WTC11 (cell line): ENCODE data around the gene GPR152. TPM values are rescaled to one million over a fixed set of nuclear protein-coding genes. Genes with fewer than 3 reads are reported as not detected.

Experiments
- ATAC-seq: fragments of 200-7000 bp; cut with Tn5 transposase; 2 replicates; pipeline ENCODE4 v1.10.0; 2021; ENCODE audit warnings: mild to moderate bottlenecking, moderate library complexity
- CTCF ChIA-PET: fragments of 300-600 bp; sonication (Branson Sonifier 250); formaldehyde crosslinking; loops from one replicate; lab custom pipeline; 2021; ENCODE audit warnings: antibody characterized with exemption; lab: Charles Lee
- POLR2A ChIA-PET: fragments of 350-600 bp; sonication (Branson Sonifier 250); formaldehyde crosslinking; loops from one replicate; lab custom pipeline; 2021; ENCODE audit warnings: antibody characterized with exemption; lab: Charles Lee
- DNase-seq: peaks from one replicate; pipeline ENCODE4 v3.0.0; 2021; ENCODE audit warnings: low spot score
- H3K27ac Mint-ChIP-seq: 2 replicates; pipeline ENCODE4 v1.8.0; 2021; ENCODE audit warnings: mixed read lengths
- H3K27me3 Mint-ChIP-seq: 2 replicates; pipeline ENCODE4 v1.8.0; 2021; ENCODE audit warnings: low read depth, mild to moderate bottlenecking, moderate library complexity, mixed read lengths
- H3K36me3 Mint-ChIP-seq: 2 replicates; pipeline ENCODE4 v1.8.0; 2021; ENCODE audit warnings: mixed read lengths
- H3K4me1 Mint-ChIP-seq: 2 replicates; pipeline ENCODE4 v1.8.0; 2022; ENCODE audit warnings: mixed read lengths
- H3K4me3 Mint-ChIP-seq: 2 replicates; pipeline ENCODE4 v1.8.0; 2021; ENCODE audit warnings: mild to moderate bottlenecking, moderate library complexity, mixed read lengths
- H3K9me3 Mint-ChIP-seq: 2 replicates; pipeline ENCODE4 v1.8.0; 2021; ENCODE audit warnings: mixed read lengths
- ATF6 ChIP-seq: sonication (generic); formaldehyde crosslinking; IDR thresholded peaks from 2 replicates; pipeline ENCODE4 v1.8.1; 2023; ENCODE audit warnings: mild to moderate bottlenecking, missing genetic modification reagents
- CTCF ChIP-seq: fragments of 200-600 bp; IDR thresholded peaks from 2 replicates; pipeline ENCODE4 v1.8.0; 2022; ENCODE audit warnings: antibody characterized with exemption
- GABPB1 ChIP-seq: sonication (generic); formaldehyde crosslinking; IDR thresholded peaks from 2 replicates; pipeline ENCODE4 v1.8.1; 2023; ENCODE audit warnings: mild to moderate bottlenecking, missing genetic modification reagents
- PRRX2 ChIP-seq: fragments of 250-450 bp; sonication (Bioruptor Pico); IDR thresholded peaks from 2 replicates; pipeline ENCODE4 v1.8.0; 2021; ENCODE audit warnings: mild to moderate bottlenecking
- RELA ChIP-seq: sonication (generic); formaldehyde crosslinking; IDR thresholded peaks from 2 replicates; pipeline ENCODE4 v1.8.1; 2022; ENCODE audit warnings: missing genetic modification reagents, mild to moderate bottlenecking, borderline replicate concordance
- TEAD4 ChIP-seq: sonication (generic); formaldehyde crosslinking; IDR thresholded peaks from 2 replicates; pipeline ENCODE4 v1.8.0; 2022; ENCODE audit warnings: mild to moderate bottlenecking, missing genetic modification reagents
- USF1 ChIP-seq: sonication (generic); formaldehyde crosslinking; IDR thresholded peaks from 2 replicates; pipeline ENCODE4 v1.8.0; 2022; ENCODE audit warnings: mild to moderate bottlenecking, missing genetic modification reagents
- ZNF121 ChIP-seq: sonication (generic); formaldehyde crosslinking; IDR thresholded peaks from 2 replicates; pipeline ENCODE4 v1.8.0; 2023; ENCODE audit warnings: missing genetic modification reagents
- ZNF423 ChIP-seq: fragments of 250-450 bp; sonication (Bioruptor Pico); IDR thresholded peaks from 2 replicates; pipeline ENCODE4 v2.1.2; 2022; ENCODE audit warnings: mild to moderate bottlenecking, moderate library complexity
- total RNA-seq: library from RNA; stranded (reverse); gene quantifications from 3 replicates; pipeline ENCODE4 v1.2.3, GENCODE V29; 2021
- TF ChIP-seq, protein P1 (sequence below): fragments of 250-450 bp; sonication (Bioruptor Pico); IDR thresholded peaks from 2 replicates; pipeline ENCODE4 v2.1.2; 2022; ENCODE audit warnings: mild to moderate bottlenecking, moderate library complexity
- TF ChIP-seq, protein P2 (sequence below): sonication (generic); formaldehyde crosslinking; IDR thresholded peaks from 2 replicates; pipeline ENCODE4 v1.8.1; 2022; ENCODE audit warnings: low read depth, mild to moderate bottlenecking, moderate library complexity, missing genetic modification reagents, borderline replicate concordance
- TF ChIP-seq, protein P3 (sequence below): sonication (generic); formaldehyde crosslinking; IDR thresholded peaks from 2 replicates; pipeline ENCODE4 v1.8.1; 2023; ENCODE audit warnings: mild to moderate bottlenecking, moderate library complexity, missing genetic modification reagents
- TF ChIP-seq, protein P4 (sequence below): sonication (generic); formaldehyde crosslinking; IDR thresholded peaks from 2 replicates; pipeline ENCODE4 v1.8.0; 2022; ENCODE audit warnings: mild to moderate bottlenecking, missing genetic modification reagents
- TF ChIP-seq, protein P5 (sequence below): sonication (generic); formaldehyde crosslinking; IDR thresholded peaks from 2 replicates; pipeline ENCODE4 v1.8.1; 2022; ENCODE audit warnings: low read depth, missing genetic modification reagents, borderline replicate concordance

GPR152 gene
- total RNA-seq, 1 experiment from 2014 or later, result not detected

DNA sequence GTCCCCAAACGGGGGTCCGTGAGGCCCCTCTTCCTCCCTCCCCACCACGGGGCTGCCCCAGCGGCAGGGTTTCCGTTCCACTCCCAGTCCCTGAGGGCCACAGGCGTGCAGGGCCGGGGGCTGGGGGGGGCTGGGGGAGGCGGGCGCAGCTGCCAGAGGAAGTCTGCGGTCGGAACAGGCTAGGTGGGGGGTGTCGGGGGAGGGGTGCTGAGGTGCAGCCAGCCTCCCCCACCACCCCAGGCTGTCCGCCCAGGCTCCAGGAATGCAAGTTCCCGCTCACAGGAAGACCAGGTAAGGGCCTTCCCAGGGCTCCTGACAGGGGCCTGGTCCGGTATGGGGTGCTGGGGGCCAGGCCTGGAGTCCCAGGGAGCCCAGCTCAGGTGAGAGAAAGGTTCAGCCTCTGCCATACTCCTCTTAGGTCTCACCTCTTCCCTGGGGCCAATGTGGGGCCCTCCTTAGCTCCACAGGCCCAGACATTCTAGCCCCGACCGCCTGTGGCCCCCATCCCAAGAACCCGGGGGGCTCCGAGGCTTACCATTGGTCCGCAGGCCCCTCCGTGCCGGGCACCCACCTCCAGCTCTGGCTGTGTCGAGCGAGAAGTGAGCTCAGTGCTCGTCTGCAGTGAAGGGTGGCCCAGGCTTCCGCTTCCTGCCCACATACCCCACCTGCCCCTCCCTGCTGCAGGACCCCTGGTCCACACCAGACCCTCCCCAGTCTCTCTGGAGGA, 15.3 kb downstream of the GPR152 start, which contains the start of gene PTPRCAP:
Gene PTPRCAP (minus strand): TSS at position 601 of the 727 bp plus-strand sequence. CDS start 63 bp downstream, at position 538.
- peak within 1 kb of the TSS; percentile 90 for H3K27ac Mint-ChIP-seq
- ChIA-PET CTCF (interaction anchor here (0.6 to 4.2 kb wide), 6 partner anchors 9 to 48 kb away, joined by 3 to 31 read pairs (median 4); partner anchors contain the start of genes PPP1CA, RAD9A and RPS6KB2), POLR2A (interaction anchor here (0.7 to 2.2 kb wide), 6 partner anchors 9 to 47 kb away, joined by 3 to 11 read pairs (median 4); partner anchors contain the start of genes PPP1CA and RPS6KB2)
- H3K36me3 Mint-ChIP-seq, result 0 out of 2 replicates have a peak, but pooled peaks cover under 1% of the 10 kb centered on the region
- no peaks in the 10 kb centered on the region for H3K9me3 Mint-ChIP-seq
- no peaks in the 10 kb centered on the region for H3K27me3 Mint-ChIP-seq
- ATAC-seq (peak; percentile 11), DNase-seq (peak; percentile 57)
- TF ChIP-seq GABPB1 (CRISPR knock-in tag) (no peak), ZNF121 (CRISPR knock-in tag) (no peak), USF1 (CRISPR knock-in tag) (no peak), PRRX2 (CRISPR knock-in tag) (no peak), TEAD4 (CRISPR knock-in tag) (no peak), ATF6 (no peak), RELA (CRISPR knock-in tag) (no peak), ZNF423 (CRISPR knock-in tag) (no peak), CTCF (no peak)
- TF ChIP-seq, protein P1, sequence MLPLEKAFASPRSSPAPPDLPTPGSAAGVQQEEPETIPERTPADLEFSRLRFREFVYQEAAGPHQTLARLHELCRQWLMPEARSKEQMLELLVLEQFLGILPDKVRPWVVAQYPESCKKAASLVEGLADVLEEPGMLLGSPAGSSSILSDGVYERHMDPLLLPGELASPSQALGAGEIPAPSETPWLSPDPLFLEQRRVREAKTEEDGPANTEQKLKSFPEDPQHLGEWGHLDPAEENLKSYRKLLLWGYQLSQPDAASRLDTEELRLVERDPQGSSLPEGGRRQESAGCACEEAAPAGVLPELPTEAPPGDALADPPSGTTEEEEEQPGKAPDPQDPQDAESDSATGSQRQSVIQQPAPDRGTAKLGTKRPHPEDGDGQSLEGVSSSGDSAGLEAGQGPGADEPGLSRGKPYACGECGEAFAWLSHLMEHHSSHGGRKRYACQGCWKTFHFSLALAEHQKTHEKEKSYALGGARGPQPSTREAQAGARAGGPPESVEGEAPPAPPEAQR (CRISPR knock-in tag), result no peak
- TF ChIP-seq, protein P2, sequence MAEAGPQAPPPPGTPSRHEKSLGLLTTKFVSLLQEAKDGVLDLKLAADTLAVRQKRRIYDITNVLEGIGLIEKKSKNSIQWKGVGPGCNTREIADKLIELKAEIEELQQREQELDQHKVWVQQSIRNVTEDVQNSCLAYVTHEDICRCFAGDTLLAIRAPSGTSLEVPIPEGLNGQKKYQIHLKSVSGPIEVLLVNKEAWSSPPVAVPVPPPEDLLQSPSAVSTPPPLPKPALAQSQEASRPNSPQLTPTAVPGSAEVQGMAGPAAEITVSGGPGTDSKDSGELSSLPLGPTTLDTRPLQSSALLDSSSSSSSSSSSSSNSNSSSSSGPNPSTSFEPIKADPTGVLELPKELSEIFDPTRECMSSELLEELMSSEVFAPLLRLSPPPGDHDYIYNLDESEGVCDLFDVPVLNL (CRISPR knock-in tag), result no peak
- TF ChIP-seq, protein P3, sequence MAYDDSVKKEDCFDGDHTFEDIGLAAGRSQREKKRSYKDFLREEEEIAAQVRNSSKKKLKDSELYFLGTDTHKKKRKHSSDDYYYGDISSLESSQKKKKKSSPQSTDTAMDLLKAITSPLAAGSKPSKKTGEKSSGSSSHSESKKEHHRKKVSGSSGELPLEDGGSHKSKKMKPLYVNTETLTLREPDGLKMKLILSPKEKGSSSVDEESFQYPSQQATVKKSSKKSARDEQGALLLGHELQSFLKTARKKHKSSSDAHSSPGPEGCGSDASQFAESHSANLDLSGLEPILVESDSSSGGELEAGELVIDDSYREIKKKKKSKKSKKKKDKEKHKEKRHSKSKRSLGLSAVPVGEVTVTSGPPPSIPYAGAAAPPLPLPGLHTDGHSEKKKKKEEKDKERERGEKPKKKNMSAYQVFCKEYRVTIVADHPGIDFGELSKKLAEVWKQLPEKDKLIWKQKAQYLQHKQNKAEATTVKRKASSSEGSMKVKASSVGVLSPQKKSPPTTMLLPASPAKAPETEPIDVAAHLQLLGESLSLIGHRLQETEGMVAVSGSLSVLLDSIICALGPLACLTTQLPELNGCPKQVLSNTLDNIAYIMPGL (CRISPR knock-in tag), result no peak
- TF ChIP-seq, protein P4, sequence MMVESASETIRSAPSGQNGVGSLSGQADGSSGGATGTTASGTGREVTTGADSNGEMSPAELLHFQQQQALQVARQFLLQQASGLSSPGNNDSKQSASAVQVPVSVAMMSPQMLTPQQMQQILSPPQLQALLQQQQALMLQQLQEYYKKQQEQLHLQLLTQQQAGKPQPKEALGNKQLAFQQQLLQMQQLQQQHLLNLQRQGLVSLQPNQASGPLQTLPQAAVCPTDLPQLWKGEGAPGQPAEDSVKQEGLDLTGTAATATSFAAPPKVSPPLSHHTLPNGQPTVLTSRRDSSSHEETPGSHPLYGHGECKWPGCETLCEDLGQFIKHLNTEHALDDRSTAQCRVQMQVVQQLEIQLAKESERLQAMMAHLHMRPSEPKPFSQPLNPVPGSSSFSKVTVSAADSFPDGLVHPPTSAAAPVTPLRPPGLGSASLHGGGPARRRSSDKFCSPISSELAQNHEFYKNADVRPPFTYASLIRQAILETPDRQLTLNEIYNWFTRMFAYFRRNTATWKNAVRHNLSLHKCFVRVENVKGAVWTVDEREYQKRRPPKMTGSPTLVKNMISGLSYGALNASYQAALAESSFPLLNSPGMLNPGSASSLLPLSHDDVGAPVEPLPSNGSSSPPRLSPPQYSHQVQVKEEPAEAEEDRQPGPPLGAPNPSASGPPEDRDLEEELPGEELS (CRISPR knock-in tag), result no peak
- TF ChIP-seq, protein P5, sequence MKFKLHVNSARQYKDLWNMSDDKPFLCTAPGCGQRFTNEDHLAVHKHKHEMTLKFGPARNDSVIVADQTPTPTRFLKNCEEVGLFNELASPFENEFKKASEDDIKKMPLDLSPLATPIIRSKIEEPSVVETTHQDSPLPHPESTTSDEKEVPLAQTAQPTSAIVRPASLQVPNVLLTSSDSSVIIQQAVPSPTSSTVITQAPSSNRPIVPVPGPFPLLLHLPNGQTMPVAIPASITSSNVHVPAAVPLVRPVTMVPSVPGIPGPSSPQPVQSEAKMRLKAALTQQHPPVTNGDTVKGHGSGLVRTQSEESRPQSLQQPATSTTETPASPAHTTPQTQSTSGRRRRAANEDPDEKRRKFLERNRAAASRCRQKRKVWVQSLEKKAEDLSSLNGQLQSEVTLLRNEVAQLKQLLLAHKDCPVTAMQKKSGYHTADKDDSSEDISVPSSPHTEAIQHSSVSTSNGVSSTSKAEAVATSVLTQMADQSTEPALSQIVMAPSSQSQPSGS (CRISPR knock-in tag), result no peak
- H3K4me3 Mint-ChIP-seq, result no peak within 1 kb of the TSS
- H3K4me1 Mint-ChIP-seq, result peaks cover 16% of the 10 kb centered on the region
